Spleen (tissue), 7 donors: Measurements from ENCODE around the gene ZFC3H1.

Source experiments
- POLR2A ChIP-seq, 3 donors: fragments of 450-650 bp; IDR thresholded peaks; one replicate each; pipeline ENCODE4 v1.5.1; 2017; ENCODE audit warnings: antibody characterized with exemption in 3 of 3, mild to moderate bottlenecking in 1 of 3
- POLR2AphosphoS5 ChIP-seq, 3 donors: sonication (generic); formaldehyde crosslinking; IDR thresholded peaks; one replicate each; pipeline ENCODE4 v1.5.1; 2017; ENCODE audit warnings: antibody characterized with exemption in 3 of 3
- TF ChIP-seq, protein P1 (sequence below), 11 experiments: fragments of 200-600 bp in 7 of 11; fragments of 450-650 bp in 4 of 11; sonication (generic) in 4 of 11; IDR thresholded peaks in 8 of 11; conservative IDR thresholded peaks in 3 of 11; 1 replicate in 7 of 11; 2 replicates in 4 of 11; pipeline versions ENCODE4 v1.4.0 to v1.8.0; 2016 to 2021; ENCODE audit warnings: antibody characterized with exemption in 11 of 11, inconsistent platforms in 4 of 11, mild to moderate bottlenecking in 1 of 11
- donor health status: DM: no; HTN: no; CAD: no; lungs with moderate emphysema.
- donor health status: DM: no; HTN: no; CAD: no.
- donor health status: DM: no; HTN: no; CAD: no.

DNA sequence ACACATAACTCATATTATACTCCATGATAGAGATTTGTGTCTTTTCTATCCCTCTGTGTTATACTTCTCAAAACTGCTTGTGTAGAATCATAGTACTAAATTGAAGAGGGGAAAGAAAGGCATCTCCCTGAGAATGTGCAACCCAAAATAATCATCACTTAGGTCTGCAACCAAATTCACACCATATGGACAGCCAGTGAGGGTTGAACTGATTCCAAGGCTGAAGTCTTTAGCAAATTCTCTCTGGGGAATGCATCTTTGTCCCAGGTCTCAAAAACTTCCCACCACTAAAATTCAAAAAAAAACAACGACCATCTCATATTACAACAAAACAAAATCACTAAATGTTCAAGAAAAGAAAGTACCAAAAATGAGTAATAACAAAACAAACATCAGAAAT is 11.0 kb downstream of the ZFC3H1 start:
- TF ChIP-seq, protein P1, sequence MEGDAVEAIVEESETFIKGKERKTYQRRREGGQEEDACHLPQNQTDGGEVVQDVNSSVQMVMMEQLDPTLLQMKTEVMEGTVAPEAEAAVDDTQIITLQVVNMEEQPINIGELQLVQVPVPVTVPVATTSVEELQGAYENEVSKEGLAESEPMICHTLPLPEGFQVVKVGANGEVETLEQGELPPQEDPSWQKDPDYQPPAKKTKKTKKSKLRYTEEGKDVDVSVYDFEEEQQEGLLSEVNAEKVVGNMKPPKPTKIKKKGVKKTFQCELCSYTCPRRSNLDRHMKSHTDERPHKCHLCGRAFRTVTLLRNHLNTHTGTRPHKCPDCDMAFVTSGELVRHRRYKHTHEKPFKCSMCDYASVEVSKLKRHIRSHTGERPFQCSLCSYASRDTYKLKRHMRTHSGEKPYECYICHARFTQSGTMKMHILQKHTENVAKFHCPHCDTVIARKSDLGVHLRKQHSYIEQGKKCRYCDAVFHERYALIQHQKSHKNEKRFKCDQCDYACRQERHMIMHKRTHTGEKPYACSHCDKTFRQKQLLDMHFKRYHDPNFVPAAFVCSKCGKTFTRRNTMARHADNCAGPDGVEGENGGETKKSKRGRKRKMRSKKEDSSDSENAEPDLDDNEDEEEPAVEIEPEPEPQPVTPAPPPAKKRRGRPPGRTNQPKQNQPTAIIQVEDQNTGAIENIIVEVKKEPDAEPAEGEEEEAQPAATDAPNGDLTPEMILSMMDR (IDR thresholded peaks at IDR 0.05 in 8 of 11, conservative IDR thresholded peaks at IDR 0.05 in 3 of 11): no peak
- TF ChIP-seq POLR2AphosphoS5 (IDR thresholded peaks at IDR 0.05) (no peak), POLR2A (IDR thresholded peaks at IDR 0.05) (no peak)
